HepG2 (cell line): ENCODE results near the gene SYNE2. TPM values are rescaled to one million over a fixed set of nuclear protein-coding genes. Genes with fewer than 3 reads are reported as not detected.

Source experiments
- MAFK ChIP-seq, 2 experiments: IDR thresholded peaks in 1 of 2; conservative IDR thresholded peaks in 1 of 2; 2 replicates each; pipeline ENCODE4 v1.6.1; 2011; ENCODE audit warnings: improper control_type of control experiment in 2 of 2, low read length in 2 of 2
- polyA plus RNA-seq, 8 experiments: library from polyadenylated mRNA; depleted of rRNA in 3 of 8; stranded (reverse) in 7 of 8; unstranded in 1 of 8; fragments of >200 nt; fragmentation: Illumina TruSeq in 4 of 8; extraction: Trizol in 4 of 8; gene quantifications; 2 replicates each; pipeline versions ENCODE4 v1.2.1 to v1.2.3, GENCODE V29; 2011 to 2016; ENCODE audit warnings: low read depth in 4 of 8, missing spikeins in 1 of 8, mixed read lengths in 1 of 8; ENCODE audit not compliant: insufficient read depth in 1 of 8
- total RNA-seq, 5 experiments: library from RNA; depleted of rRNA; stranded (reverse); fragments of >200 nt; fragmentation: Illumina TruSeq; extraction: Trizol; gene quantifications; 2 replicates each; pipeline ENCODE4 v1.2.3, GENCODE V29; 2016; ENCODE audit warnings: low read depth in 1 of 5
- TF ChIP-seq, protein P1 (sequence below): sonication (generic); formaldehyde crosslinking; IDR thresholded peaks from 2 replicates; pipeline ENCODE4 v1.5.0; 2020; ENCODE audit warnings: mild to moderate bottlenecking, missing genetic modification reagents, borderline replicate concordance
- TF ChIP-seq, protein P2 (sequence below): sonication (generic); formaldehyde crosslinking; IDR thresholded peaks from 2 replicates; pipeline ENCODE4 v1.5.0; 2020; ENCODE audit warnings: mild to moderate bottlenecking, low read depth, missing genetic modification reagents, borderline replicate concordance
- TF ChIP-seq, protein P3 (sequence below): sonication (generic); formaldehyde crosslinking; IDR thresholded peaks from 2 replicates; pipeline ENCODE4 v1.4.0; 2020; ENCODE audit warnings: missing genetic modification reagents

The SYNE2 gene
- total and polyA plus RNA-seq, 2 of the 13 experiments (the other 11 are each of a cell fraction or from before 2014, with no cell fraction given) = 6.2 to 13.3 TPM

DNA sequence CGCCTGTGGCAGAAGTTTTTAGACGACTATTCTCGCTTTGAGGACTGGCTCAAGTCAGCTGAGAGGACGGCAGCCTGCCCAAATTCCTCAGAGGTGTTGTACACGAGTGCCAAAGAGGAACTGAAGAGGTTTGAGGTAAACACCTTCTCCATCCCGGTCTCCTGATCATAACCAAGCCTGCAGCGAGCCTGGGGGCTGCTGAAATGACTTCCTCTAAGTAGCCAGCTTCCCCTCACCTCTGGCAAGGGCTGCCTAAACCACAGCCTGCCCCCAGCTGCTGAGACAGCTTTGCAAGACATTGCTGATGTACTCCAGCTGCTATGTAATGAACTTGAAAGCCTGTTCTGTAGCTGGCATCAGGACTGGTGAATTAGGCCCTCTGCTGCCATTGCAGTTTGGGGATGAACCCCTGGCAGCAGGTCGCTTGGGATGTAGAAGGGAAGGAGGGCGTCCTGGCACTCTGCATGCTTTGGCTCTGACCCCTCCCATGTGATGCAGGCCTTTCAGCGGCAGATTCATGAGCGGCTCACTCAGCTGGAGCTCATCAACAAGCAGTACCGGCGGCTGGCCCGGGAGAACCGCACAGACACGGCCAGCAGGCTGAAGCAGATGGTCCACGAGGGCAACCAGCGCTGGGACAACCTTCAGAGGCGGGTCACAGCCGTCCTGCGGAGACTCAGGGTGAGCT is 356.8 kb downstream of the SYNE2 start (continued):
- TF ChIP-seq, protein P1, sequence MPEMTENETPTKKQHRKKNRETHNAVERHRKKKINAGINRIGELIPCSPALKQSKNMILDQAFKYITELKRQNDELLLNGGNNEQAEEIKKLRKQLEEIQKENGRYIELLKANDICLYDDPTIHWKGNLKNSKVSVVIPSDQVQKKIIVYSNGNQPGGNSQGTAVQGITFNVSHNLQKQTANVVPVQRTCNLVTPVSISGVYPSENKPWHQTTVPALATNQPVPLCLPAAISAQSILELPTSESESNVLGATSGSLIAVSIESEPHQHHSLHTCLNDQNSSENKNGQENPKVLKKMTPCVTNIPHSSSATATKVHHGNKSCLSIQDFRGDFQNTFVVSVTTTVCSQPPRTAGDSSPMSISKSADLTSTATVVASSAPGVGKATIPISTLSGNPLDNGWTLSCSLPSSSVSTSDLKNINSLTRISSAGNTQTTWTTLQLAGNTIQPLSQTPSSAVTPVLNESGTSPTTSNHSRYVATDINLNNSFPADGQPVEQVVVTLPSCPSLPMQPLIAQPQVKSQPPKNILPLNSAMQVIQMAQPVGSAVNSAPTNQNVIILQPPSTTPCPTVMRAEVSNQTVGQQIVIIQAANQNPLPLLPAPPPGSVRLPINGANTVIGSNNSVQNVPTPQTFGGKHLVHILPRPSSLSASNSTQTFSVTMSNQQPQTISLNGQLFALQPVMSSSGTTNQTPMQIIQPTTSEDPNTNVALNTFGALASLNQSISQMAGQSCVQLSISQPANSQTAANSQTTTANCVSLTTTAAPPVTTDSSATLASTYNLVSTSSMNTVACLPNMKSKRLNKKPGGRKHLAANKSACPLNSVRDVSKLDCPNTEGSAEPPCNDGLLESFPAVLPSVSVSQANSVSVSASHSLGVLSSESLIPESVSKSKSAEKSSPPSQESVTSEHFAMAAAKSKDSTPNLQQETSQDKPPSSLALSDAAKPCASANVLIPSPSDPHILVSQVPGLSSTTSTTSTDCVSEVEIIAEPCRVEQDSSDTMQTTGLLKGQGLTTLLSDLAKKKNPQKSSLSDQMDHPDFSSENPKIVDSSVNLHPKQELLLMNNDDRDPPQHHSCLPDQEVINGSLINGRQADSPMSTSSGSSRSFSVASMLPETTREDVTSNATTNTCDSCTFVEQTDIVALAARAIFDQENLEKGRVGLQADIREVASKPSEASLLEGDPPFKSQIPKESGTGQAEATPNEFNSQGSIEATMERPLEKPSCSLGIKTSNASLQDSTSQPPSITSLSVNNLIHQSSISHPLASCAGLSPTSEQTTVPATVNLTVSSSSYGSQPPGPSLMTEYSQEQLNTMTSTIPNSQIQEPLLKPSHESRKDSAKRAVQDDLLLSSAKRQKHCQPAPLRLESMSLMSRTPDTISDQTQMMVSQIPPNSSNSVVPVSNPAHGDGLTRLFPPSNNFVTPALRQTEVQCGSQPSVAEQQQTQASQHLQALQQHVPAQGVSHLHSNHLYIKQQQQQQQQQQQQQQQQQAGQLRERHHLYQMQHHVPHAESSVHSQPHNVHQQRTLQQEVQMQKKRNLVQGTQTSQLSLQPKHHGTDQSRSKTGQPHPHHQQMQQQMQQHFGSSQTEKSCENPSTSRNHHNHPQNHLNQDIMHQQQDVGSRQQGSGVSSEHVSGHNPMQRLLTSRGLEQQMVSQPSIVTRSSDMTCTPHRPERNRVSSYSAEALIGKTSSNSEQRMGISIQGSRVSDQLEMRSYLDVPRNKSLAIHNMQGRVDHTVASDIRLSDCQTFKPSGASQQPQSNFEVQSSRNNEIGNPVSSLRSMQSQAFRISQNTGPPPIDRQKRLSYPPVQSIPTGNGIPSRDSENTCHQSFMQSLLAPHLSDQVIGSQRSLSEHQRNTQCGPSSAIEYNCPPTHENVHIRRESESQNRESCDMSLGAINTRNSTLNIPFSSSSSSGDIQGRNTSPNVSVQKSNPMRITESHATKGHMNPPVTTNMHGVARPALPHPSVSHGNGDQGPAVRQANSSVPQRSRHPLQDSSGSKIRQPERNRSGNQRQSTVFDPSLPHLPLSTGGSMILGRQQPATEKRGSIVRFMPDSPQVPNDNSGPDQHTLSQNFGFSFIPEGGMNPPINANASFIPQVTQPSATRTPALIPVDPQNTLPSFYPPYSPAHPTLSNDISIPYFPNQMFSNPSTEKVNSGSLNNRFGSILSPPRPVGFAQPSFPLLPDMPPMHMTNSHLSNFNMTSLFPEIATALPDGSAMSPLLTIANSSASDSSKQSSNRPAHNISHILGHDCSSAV = no peak
- TF ChIP-seq, protein P2, sequence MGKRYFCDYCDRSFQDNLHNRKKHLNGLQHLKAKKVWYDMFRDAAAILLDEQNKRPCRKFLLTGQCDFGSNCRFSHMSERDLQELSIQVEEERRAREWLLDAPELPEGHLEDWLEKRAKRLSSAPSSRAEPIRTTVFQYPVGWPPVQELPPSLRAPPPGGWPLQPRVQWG (CRISPR knock-in tag) = no peak
- no peak for TF ChIP-seq MAFK (conservative IDR thresholded peaks at IDR 0.05 in 1 of 2, IDR thresholded peaks at IDR 0.05 in 1 of 2; ENCODE audit: low read length in 2 of 2)
- TF ChIP-seq, protein P3, sequence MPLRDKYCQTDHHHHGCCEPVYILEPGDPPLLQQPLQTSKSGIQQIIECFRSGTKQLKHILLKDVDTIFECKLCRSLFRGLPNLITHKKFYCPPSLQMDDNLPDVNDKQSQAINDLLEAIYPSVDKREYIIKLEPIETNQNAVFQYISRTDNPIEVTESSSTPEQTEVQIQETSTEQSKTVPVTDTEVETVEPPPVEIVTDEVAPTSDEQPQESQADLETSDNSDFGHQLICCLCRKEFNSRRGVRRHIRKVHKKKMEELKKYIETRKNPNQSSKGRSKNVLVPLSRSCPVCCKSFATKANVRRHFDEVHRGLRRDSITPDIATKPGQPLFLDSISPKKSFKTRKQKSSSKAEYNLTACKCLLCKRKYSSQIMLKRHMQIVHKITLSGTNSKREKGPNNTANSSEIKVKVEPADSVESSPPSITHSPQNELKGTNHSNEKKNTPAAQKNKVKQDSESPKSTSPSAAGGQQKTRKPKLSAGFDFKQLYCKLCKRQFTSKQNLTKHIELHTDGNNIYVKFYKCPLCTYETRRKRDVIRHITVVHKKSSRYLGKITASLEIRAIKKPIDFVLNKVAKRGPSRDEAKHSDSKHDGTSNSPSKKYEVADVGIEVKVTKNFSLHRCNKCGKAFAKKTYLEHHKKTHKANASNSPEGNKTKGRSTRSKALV (CRISPR knock-in tag) = no peak
